HEK293 (cell line): Measurements from ENCODE around the gene SLC4A1.

Experiments used
- CTCF ChIA-PET: fragments of 350-600 bp; formaldehyde crosslinking; extraction: SDS; loops from one replicate; lab custom pipeline; 2021; ENCODE audit warnings: antibody characterized with exemption; lab: Yijun Ruan, JAX
- POLR2A ChIA-PET: fragments of 300-600 bp; formaldehyde crosslinking; extraction: SDS; loops from one replicate; lab custom pipeline; 2020; ENCODE audit warnings: antibody characterized with exemption, inconsistent platforms; lab: Yijun Ruan, JAX
- H3K27ac ChIP-seq: fragments of 200-500 bp; sonication (Bioruptor generic); 2 replicates; pipeline ENCODE4 v1.5.1; 2014; ENCODE audit warnings: low read depth, low read length, control low read depth, inconsistent platforms; ENCODE audit errors: extremely low read depth
- H3K36me3 ChIP-seq, 2 experiments: fragments of 200-500 bp in 1 of 2; sonication (Bioruptor generic) in 1 of 2; 1 replicate in 1 of 2; 2 replicates in 1 of 2; pipeline ENCODE4 v1.5.1; 2014 to 2017; ENCODE audit warnings: inconsistent platforms in 2 of 2, low read length in 2 of 2; ENCODE audit not compliant: control insufficient read depth in 2 of 2, insufficient read depth in 1 of 2
- H3K4me1 ChIP-seq: fragments of 200-500 bp; sonication (Bioruptor generic); 2 replicates; pipeline ENCODE4 v1.5.1; 2014; ENCODE audit warnings: mild to moderate bottlenecking, low read length, inconsistent platforms; ENCODE audit not compliant: control insufficient read depth, insufficient read depth
- H3K4me3 ChIP-seq: 2 replicates; pipeline ENCODE4 v1.5.1; 2011; ENCODE audit warnings: low read depth, mild to moderate bottlenecking, control low read depth, low read length, moderate library complexity
- H3K9me3 ChIP-seq: fragments of 200-500 bp; sonication (Bioruptor generic); 2 replicates; pipeline ENCODE4 v1.5.1; 2014; ENCODE audit warnings: low read depth, low read length, inconsistent platforms; ENCODE audit not compliant: control insufficient read depth, insufficient read depth
- GFI1B ChIP-seq: fragments of 450-650 bp; formaldehyde crosslinking; IDR thresholded peaks from 2 replicates; pipeline ENCODE4 v1.5.1; 2016; ENCODE audit warnings: missing biosample characterization, missing genetic modification characterization
- GLIS2 ChIP-seq: fragments of 450-650 bp; formaldehyde crosslinking; IDR thresholded peaks from 2 replicates; pipeline ENCODE4 v1.5.1; 2016; ENCODE audit warnings: missing biosample characterization, missing genetic modification characterization
- IKZF3 ChIP-seq: fragments of 450-650 bp; IDR thresholded peaks from 2 replicates; pipeline ENCODE4 v1.5.0; 2018; ENCODE audit warnings: missing biosample characterization, mild to moderate bottlenecking, missing genetic modification characterization, moderate library complexity
- SP7 ChIP-seq: fragments of 450-650 bp; formaldehyde crosslinking; IDR thresholded peaks from 2 replicates; pipeline ENCODE4 v1.5.1; 2016; ENCODE audit warnings: missing biosample characterization, missing genetic modification characterization
- WT1 ChIP-seq: fragments of 450-650 bp; formaldehyde crosslinking; IDR thresholded peaks from 2 replicates; pipeline ENCODE4 v1.5.1; 2016; ENCODE audit warnings: missing biosample characterization, missing genetic modification characterization
- YY1 ChIP-seq: fragments of 450-650 bp; formaldehyde crosslinking; IDR thresholded peaks from 2 replicates; pipeline ENCODE4 v1.5.1; 2018; ENCODE audit warnings: missing biosample characterization, missing genetic modification characterization
- ZBTB7A ChIP-seq: fragments of 450-650 bp; formaldehyde crosslinking; IDR thresholded peaks from 2 replicates; pipeline ENCODE4 v1.5.1; 2016; ENCODE audit warnings: low read depth, missing biosample characterization, missing genetic modification characterization
- ZBTB8A ChIP-seq: fragments of 450-650 bp; formaldehyde crosslinking; IDR thresholded peaks from 2 replicates; pipeline ENCODE4 v1.5.1; 2016; ENCODE audit warnings: missing biosample characterization, missing genetic modification characterization
- ZEB2 ChIP-seq: fragments of 450-650 bp; formaldehyde crosslinking; IDR thresholded peaks from 2 replicates; pipeline ENCODE4 v1.5.1; 2016; ENCODE audit warnings: missing biosample characterization, missing genetic modification characterization
- ZFP69B ChIP-seq: fragments of 450-650 bp; formaldehyde crosslinking; IDR thresholded peaks from 2 replicates; pipeline ENCODE4 v1.5.1; 2016; ENCODE audit warnings: missing biosample characterization, missing genetic modification characterization
- ZNF561 ChIP-seq: fragments of 450-650 bp; IDR thresholded peaks from 2 replicates; pipeline ENCODE4 v1.5.1; 2018; ENCODE audit warnings: missing biosample characterization, missing genetic modification characterization, borderline replicate concordance
- ZNF596 ChIP-seq: fragments of 450-650 bp; IDR thresholded peaks from 2 replicates; pipeline ENCODE4 v1.5.0; 2018; ENCODE audit warnings: missing biosample characterization, mild to moderate bottlenecking, missing genetic modification characterization, moderate library complexity
- ZNF626 ChIP-seq: fragments of 450-650 bp; sonication (Bioruptor Pico); formaldehyde crosslinking; IDR thresholded peaks from 2 replicates; pipeline ENCODE4 v1.5.1; 2018; ENCODE audit warnings: missing biosample characterization, missing genetic modification characterization, inconsistent platforms
- ZNF629 ChIP-seq: fragments of 450-650 bp; formaldehyde crosslinking; IDR thresholded peaks from 2 replicates; pipeline ENCODE4 v1.5.1; 2017; ENCODE audit warnings: missing biosample characterization, missing genetic modification characterization
- ZNF677 ChIP-seq: fragments of 450-650 bp; IDR thresholded peaks from 2 replicates; pipeline ENCODE4 v1.5.0; 2018; ENCODE audit warnings: missing biosample characterization, mild to moderate bottlenecking, missing genetic modification characterization, moderate library complexity
- ZNF76 ChIP-seq: fragments of 450-650 bp; formaldehyde crosslinking; IDR thresholded peaks from 2 replicates; pipeline ENCODE4; 2016; ENCODE audit warnings: low read depth, missing biosample characterization, missing genetic modification characterization, borderline replicate concordance
- ZNF843 ChIP-seq: fragments of 450-650 bp; formaldehyde crosslinking; IDR thresholded peaks from 2 replicates; pipeline ENCODE4 v1.5.1; 2016; ENCODE audit warnings: missing biosample characterization, missing genetic modification characterization
- ZSCAN30 ChIP-seq: fragments of 450-650 bp; IDR thresholded peaks from 2 replicates; pipeline ENCODE4 v1.5.1; 2018; ENCODE audit warnings: missing biosample characterization, mild to moderate bottlenecking, missing genetic modification characterization, moderate library complexity
- TF ChIP-seq, protein P1 (sequence below): fragments of 450-650 bp; formaldehyde crosslinking; IDR thresholded peaks from 2 replicates; pipeline ENCODE4 v1.5.1; 2017; ENCODE audit warnings: missing biosample characterization, missing genetic modification characterization
- TF ChIP-seq, protein P2 (sequence below): fragments of 450-650 bp; formaldehyde crosslinking; optimal IDR thresholded peaks from 2 replicates; pipeline ENCODE3; 2016; ENCODE audit warnings: missing biosample characterization, mild to moderate bottlenecking, missing genetic modification characterization
- TF ChIP-seq, protein P3 (sequence below): fragments of 450-650 bp; formaldehyde crosslinking; IDR thresholded peaks from 2 replicates; pipeline ENCODE4 v1.5.1; 2016; ENCODE audit warnings: missing biosample characterization, missing genetic modification characterization
- TF ChIP-seq, protein P4 (sequence below): fragments of 450-650 bp; formaldehyde crosslinking; IDR thresholded peaks from 2 replicates; pipeline ENCODE4 v1.5.1; 2016; ENCODE audit warnings: missing biosample characterization, missing genetic modification characterization

The SLC4A1 gene

DNA sequence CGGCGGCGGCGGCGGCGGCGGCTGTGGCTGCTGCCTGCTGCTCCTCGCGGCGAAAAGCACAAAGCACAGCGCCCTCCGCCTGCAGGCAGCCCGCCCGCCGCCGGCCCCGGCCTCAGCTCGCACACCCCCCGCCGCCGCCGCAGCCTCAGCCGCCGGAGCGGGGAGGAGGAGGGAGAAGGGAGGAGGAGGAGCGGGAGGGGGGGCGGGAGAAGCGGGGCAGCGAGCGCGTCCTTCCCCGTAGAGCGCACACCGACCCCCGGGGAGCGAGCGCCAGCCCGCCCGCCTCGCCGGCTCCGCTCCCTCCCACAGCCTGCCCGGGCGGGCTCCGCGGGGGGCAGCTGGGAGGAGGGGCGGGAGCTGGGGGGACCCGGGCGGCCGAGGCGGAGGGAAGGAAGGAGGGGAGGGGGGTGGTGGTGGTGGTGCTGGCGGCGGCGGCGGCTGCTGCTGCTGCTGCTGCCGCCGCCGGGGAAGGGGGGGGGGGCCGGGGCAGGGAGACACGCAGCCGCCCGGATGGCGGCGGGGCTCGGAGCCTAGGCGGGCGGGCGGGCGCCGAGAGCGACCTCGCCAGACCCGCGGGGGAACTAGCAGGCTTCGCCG is 48.2 kb downstream of the SLC4A1 start, which contains the start of gene UBTF (continued):
- no peak for TF ChIP-seq ZBTB7A (tag by site-specific recombination)
- TF ChIP-seq, all 188 proteins: peak for 3

DNA sequence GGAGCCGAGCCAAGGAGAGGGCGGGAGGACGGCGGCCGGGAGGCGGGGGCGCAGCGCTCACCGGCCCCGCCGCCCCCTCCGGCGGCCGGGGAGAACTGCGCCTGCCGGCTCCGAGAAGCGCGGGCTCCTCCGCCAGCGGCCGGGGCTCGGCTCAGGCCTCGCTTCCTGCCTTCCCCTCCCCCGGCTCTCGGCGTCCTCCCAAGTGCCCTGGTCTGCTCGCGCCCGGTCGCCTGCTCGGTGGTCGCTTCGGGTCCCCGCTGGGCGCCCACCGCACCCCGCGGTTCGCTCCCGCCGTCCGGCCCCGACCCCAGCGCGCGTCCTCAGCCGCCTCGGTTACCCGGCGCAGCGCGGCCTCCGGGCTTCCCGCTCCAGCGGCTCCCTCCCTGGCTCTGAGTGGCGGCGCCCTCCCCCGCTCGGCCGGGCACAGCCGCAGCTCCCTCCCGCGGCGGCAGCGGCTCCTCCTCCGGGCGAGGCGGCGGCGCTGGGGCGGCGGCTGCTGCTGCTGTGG is 48.8 kb downstream of the SLC4A1 start:
- ChIA-PET CTCF (interaction anchor here (2.1 to 4.4 kb wide), 2 partner anchors 11 to 12 kb away, joined by 11 to 33 read pairs; no protein-coding TSS in a partner anchor), POLR2A (interaction anchor here (0.6 to 3.4 kb wide), 9 partner anchors 9 to 712 kb away, joined by 3 to 38 read pairs (median 7); partner anchors contain the start of genes DBF4B, GRN, SLC25A39 and TMUB2)
- peaks cover 10 to 33% of the 10 kb centered on the region in 2 experiments; a peak in 2 of 3 replicates for H3K36me3 ChIP-seq
- peaks cover 11% of the 10 kb centered on the region for H3K4me1 ChIP-seq
- TF ChIP-seq ZNF843 (tag by site-specific recombination): no peak
- no peak for TF ChIP-seq ZFP69B (tag by site-specific recombination)
- peak; percentile 42 for TF ChIP-seq ZBTB8A (tag by site-specific recombination)
- TF ChIP-seq GLIS2: peak; percentile 10; the same call in 1 of the 2 replicates
- TF ChIP-seq YY1 (tag by site-specific recombination): peak; percentile 25; the same call in 1 of the 2 replicates
- TF ChIP-seq, protein P1, sequence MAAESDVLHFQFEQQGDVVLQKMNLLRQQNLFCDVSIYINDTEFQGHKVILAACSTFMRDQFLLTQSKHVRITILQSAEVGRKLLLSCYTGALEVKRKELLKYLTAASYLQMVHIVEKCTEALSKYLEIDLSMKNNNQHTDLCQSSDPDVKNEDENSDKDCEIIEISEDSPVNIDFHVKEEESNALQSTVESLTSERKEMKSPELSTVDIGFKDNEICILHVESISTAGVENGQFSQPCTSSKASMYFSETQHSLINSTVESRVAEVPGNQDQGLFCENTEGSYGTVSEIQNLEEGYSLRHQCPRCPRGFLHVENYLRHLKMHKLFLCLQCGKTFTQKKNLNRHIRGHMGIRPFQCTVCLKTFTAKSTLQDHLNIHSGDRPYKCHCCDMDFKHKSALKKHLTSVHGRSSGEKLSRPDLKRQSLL (tag by site-specific recombination): peak; percentile 21; the same call in 1 of the 2 replicates
- TF ChIP-seq, protein P2, sequence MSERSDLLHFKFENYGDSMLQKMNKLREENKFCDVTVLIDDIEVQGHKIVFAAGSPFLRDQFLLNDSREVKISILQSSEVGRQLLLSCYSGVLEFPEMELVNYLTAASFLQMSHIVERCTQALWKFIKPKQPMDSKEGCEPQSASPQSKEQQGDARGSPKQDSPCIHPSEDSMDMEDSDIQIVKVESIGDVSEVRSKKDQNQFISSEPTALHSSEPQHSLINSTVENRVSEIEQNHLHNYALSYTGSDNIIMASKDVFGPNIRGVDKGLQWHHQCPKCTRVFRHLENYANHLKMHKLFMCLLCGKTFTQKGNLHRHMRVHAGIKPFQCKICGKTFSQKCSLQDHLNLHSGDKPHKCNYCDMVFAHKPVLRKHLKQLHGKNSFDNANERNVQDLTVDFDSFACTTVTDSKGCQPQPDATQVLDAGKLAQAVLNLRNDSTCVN (tag by site-specific recombination): peak; percentile 55
- TF ChIP-seq IKZF3 (tag by site-specific recombination): 0 out of 2 replicates have a peak, but pooled peaks have one; percentile 32
- 0 out of 2 replicates have a peak, but pooled peaks have one; percentile 13 for TF ChIP-seq ZNF677 (tag by site-specific recombination)
- TF ChIP-seq, protein P3, sequence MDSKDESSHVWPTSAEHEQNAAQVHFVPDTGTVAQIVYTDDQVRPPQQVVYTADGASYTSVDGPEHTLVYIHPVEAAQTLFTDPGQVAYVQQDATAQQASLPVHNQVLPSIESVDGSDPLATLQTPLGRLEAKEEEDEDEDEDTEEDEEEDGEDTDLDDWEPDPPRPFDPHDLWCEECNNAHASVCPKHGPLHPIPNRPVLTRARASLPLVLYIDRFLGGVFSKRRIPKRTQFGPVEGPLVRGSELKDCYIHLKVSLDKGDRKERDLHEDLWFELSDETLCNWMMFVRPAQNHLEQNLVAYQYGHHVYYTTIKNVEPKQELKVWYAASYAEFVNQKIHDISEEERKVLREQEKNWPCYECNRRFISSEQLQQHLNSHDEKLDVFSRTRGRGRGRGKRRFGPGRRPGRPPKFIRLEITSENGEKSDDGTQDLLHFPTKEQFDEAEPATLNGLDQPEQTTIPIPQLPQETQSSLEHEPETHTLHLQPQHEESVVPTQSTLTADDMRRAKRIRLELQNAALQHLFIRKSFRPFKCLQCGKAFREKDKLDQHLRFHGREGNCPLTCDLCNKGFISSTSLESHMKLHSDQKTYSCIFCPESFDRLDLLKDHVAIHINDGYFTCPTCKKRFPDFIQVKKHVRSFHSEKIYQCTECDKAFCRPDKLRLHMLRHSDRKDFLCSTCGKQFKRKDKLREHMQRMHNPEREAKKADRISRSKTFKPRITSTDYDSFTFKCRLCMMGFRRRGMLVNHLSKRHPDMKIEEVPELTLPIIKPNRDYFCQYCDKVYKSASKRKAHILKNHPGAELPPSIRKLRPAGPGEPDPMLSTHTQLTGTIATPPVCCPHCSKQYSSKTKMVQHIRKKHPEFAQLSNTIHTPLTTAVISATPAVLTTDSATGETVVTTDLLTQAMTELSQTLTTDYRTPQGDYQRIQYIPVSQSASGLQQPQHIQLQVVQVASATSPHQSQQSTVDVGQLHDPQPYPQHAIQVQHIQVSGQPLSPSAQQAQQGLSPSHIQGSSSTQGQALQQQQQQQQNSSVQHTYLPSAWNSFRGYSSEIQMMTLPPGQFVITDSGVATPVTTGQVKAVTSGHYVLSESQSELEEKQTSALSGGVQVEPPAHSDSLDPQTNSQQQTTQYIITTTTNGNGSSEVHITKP (tag by site-specific recombination): no peak
- TF ChIP-seq GFI1B: no peak
- peak; percentile 75 for TF ChIP-seq ZNF561
- peak; percentile 43; the same call in 1 of the 2 replicates for TF ChIP-seq ZSCAN30 (tag by site-specific recombination)
- no peaks in the 10 kb centered on the region for H3K9me3 ChIP-seq
- peak overlapping the region; percentile 100 for H3K27ac ChIP-seq
- peak overlapping the region; percentile 79 for H3K4me3 ChIP-seq

DNA sequence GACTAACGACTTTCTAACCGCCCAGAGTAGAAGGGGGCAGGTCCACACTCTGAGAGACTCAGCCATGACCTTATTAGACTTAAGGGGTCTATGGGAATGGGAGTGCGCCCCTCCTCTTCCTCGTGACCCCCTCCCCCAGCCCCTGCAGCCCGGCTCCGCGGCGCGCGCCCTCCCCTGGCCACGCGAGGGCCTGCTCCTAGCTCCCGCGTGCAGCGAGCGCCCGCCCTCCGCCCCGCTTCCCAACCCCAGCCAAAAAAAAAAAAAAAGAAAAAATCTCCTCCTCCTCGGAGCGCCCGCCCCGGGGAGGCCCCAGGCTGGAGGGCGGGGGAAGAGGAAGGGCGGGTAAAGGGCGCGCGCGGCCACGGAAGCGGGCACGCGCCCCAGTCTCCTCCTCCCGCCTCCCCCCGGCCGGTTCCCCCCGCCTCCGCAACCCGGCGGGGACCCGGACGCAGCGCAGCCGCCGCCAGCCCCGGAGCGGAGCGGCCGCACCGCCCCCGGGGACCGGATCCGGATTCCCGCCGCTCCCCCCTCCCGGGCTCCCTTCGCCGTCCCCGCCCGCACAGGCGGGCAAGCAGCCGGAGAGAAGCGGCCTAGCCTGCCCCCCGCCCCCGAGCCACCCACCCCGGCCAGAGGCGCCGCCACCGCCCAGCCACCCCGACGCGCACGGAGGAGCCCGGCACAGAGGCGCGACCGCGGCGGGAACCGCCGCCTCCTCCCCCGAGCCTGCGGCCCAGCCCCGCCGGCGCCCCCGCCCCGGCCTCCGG is 49.4 kb downstream of the SLC4A1 start:
- Histone ChIP-seq H3K4me1 (peaks cover 11% of the 10 kb centered on the region), H3K4me3 (peak overlapping the region; percentile 79), H3K27ac (peak overlapping the region; percentile 100), H3K9me3 (no peaks in the 10 kb centered on the region), H3K36me3 (peaks cover 14 to 39% of the 10 kb centered on the region in 2 experiments; a peak in 2 of 3 replicates)
- POLR2A ChIA-PET: interaction anchor here (0.5 to 1.3 kb wide), 18 partner anchors 9 to 386 kb away, joined by 3 to 13 read pairs (median 4); partner anchors contain the start of genes HDAC5, MPP3, RUNDC3A and SLC25A39
- CTCF ChIA-PET: interaction anchor here (0.6 to 4.4 kb wide), 9 partner anchors 11 to 122 kb away, joined by 3 to 33 read pairs (median 3); partner anchors contain the start of gene ATXN7L3
- TF ChIP-seq SP7 (tag by site-specific recombination) (peak; percentile 27; the same call in 1 of the 2 replicates), ZNF76 (tag by site-specific recombination) (peak; percentile 53; the same call in 1 of the 2 replicates), ZNF626 (tag by site-specific recombination) (no peak), ZBTB7A (tag by site-specific recombination) (0 out of 2 replicates have a peak, but pooled peaks have one; percentile 27), ZEB2 (tag by site-specific recombination) (0 out of 2 replicates have a peak, but pooled peaks have one; percentile 68), WT1 (0 out of 2 replicates have a peak, but pooled peaks have one; percentile 20), ZNF843 (tag by site-specific recombination) (0 out of 2 replicates have a peak, but pooled peaks have one; percentile 15), ZNF629 (tag by site-specific recombination) (peak; percentile 50; the same call in 1 of the 2 replicates), ZNF596 (tag by site-specific recombination) (no peak)
- TF ChIP-seq, protein P4, sequence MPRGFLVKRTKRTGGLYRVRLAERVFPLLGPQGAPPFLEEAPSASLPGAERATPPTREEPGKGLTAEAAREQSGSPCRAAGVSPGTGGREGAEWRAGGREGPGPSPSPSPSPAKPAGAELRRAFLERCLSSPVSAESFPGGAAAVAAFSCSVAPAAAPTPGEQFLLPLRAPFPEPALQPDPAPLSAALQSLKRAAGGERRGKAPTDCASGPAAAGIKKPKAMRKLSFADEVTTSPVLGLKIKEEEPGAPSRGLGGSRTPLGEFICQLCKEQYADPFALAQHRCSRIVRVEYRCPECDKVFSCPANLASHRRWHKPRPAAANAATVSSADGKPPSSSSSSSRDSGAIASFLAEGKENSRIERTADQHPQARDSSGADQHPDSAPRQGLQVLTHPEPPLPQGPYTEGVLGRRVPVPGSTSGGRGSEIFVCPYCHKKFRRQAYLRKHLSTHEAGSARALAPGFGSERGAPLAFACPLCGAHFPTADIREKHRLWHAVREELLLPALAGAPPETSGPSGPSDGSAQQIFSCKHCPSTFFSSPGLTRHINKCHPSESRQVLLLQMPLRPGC (tag by site-specific recombination): no peak
